ENCODE measurements around the gene SERPINB3.
"Not testable (repeated sequence)": the region's sequence is repeated elsewhere in the genome, so short reads cannot be mapped to it uniquely, and the experiment has no call there.

SERPINB3 gene

GRCh38 chr18:63661750-63662149 is at the start of gene SERPINB3:
Gene SERPINB3 (minus strand): TSS chr18:63661893. CDS start chr18:63661216, 677 bp downstream.
- not testable (repeated sequence) for DNase-seq

GRCh38 chr18:63708650-63709049 is 47.0 kb upstream of the SERPINB3 start:
- DNase-seq: no peak

- no peak for DNase-seq
Measured at GRCh38 chr18:63707816-63708215, 46.1 kb upstream of the SERPINB3 start.

GRCh38 chr18:63705401-63705800 is 43.7 kb upstream of the SERPINB3 start:
- DNase-seq: no peak

GRCh38 chr18:63702660-63703059 is 41.0 kb upstream of the SERPINB3 start, which contains the start of gene SERPINB11:
Gene SERPINB11 (plus strand): TSS chr18:63702960. CDS start chr18:63710194, 7,234 bp downstream.
- DNase-seq: no peak

- no peak for DNase-seq
Measured at GRCh38 chr18:63701952-63702351, 40.3 kb upstream of the SERPINB3 start.

- no peak for DNase-seq
Measured at GRCh38 chr18:63700501-63700900, 38.8 kb upstream of the SERPINB3 start.

GRCh38 chr18:63697097-63697660 is 35.5 kb upstream of the SERPINB3 start:
- no peak for DNase-seq

- DNase-seq: no peak
Measured at GRCh38 chr18:63689064-63689463, 27.4 kb upstream of the SERPINB3 start.

GRCh38 chr18:63686871-63687270 is 25.2 kb upstream of the SERPINB3 start:
- no peak for DNase-seq

GRCh38 chr18:63684718-63685117 is 23.0 kb upstream of the SERPINB3 start:
- DNase-seq: no peak

GRCh38 chr18:63683890-63684289 is 22.2 kb upstream of the SERPINB3 start:
- DNase-seq: no peak

GRCh38 chr18:63683152-63683551 is 21.5 kb upstream of the SERPINB3 start:
- no peak for DNase-seq

- DNase-seq: no peak
Measured at GRCh38 chr18:63681449-63682340, 20.0 kb upstream of the SERPINB3 start.

GRCh38 chr18:63679820-63680606 is 18.3 kb upstream of the SERPINB3 start:
- DNase-seq: no peak

- no peak for DNase-seq
Measured at GRCh38 chr18:63677500-63678225, 16.0 kb upstream of the SERPINB3 start.

GRCh38 chr18:63676526-63677323 is 15.0 kb upstream of the SERPINB3 start:
- DNase-seq: no peak

- no peak for DNase-seq
Measured at GRCh38 chr18:63664571-63664970, 2.9 kb upstream of the SERPINB3 start.

GRCh38 chr18:63658920-63659319 is 2.8 kb downstream of the SERPINB3 start:
- DNase-seq: not testable (repeated sequence)

GRCh38 chr18:63650271-63650670 is 11.4 kb downstream of the SERPINB3 start:
- not testable (repeated sequence) for DNase-seq

GRCh38 chr18:63648241-63648640 is 13.5 kb downstream of the SERPINB3 start:
- DNase-seq: no peak

GRCh38 chr18:63646936-63647335 is 14.8 kb downstream of the SERPINB3 start:
- no peak for DNase-seq
